HG03520 (cell line): ENCODE data around the gene PCDHGA6.
"Not testable (repeated sequence)": the region's sequence is repeated elsewhere in the genome, so short reads cannot be mapped to it uniquely, and the experiment has no call there.

ENCODE experiments used
- ATAC-seq: cut with Tn5 transposase; IDR thresholded peaks from one replicate; pipeline ENCODE4 v1.9.1; 2021; ENCODE audit warnings: mild to moderate bottlenecking, moderate library complexity; ENCODE audit not compliant: unreplicated experiment

PCDHGA6 gene

DNA sequence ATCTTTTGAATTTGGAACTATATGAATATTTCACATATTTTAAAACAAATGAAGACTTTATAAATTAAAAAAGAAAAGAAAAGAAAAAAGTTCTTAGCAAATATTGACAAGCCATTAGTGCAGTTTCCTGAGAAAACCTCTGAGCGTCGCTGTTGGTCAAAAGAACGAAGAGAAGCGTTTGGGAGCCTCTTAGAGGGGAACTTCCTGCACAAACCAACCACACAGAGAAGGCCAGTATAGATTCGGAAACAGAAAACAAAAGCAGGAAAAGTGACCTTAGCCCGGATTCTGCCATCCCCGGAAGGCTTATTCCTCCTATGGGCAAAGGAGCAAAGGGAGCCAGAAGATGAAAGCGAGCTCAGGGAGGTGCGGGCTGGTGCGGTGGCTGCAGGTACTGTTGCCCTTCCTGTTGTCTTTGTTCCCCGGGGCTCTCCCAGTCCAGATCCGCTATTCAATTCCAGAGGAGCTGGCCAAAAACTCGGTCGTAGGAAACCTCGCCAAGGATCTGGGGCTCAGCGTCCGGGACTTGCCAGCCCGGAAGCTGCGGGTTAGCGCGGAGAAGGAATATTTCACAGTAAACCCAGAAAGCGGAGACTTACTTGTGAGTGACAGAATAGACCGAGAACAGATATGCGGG lies 13.8 kb upstream of the PCDHGA6 start, which contains the start of gene PCDHGB2:
PCDHGB2 (plus strand) TSS at position 205 of the 637 bp plus-strand sequence; CDS start at position 347, 142 bp downstream.
- peak; percentile 46 for ATAC-seq

DNA sequence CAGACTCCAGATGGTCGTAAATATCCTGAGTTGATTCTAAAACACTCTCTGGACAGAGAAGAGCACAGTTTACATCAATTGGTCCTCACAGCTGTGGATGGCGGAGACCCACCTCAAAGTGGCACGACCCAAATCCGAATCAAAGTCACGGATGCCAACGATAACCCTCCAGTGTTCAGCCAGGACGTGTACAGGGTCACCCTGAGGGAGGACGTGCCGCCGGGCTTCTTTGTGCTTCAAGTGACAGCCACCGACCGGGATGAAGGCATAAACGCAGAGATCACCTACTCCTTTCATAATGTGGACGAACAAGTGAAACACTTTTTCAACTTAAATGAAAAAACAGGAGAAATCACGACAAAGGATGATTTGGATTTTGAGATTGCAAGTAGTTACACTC lies 13.0 kb upstream of the PCDHGA6 start:
- ATAC-seq: no peak

DNA sequence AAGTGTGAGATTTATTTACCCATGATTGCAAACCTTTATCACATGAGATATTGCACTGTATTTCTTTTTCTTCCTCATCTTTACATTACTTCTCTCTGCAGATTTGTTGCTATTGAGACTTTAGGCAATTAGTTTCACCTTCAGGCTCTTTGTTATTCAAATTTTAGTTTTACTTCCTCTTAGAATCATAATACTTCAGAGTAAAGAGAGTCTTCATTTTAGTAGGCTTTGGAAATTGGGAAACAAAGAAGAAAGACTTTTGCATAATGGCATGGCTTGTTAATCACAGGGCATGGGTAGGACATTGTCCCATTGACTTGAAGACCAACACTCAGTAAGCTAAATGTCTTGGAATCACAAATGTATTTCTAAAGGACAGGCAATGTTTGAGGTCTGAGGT lies 11.0 kb upstream of the PCDHGA6 start:
- no peak for ATAC-seq

DNA sequence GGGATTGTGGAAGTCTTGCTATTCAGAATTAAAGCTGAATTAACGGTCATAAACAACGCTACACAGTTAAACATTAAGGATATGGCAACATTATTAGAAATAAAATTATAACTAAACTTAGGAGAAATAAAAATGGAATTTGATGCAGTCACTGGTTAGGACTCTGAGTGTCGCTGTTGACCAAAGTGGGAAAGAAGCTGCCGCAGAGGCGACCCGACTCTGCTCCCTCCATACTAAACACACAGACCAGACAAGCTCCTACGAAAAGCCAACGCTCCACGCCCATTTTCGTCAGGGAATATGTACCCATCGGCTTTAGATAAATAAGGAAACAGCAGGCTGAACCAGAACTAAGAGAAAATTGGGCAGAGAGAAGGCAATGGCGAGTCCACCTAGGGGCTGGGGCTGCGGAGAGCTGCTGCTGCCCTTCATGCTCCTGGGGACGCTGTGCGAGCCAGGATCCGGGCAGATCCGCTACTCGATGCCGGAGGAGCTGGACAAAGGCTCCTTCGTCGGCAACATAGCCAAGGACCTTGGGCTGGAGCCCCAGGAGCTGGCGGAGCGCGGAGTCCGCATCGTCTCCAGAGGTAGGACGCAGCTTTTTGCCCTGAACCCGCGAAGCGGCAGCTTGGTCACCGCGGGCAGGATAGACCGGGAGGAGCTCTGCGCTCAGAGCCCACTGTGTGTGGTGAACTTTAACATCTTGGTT lies 9.6 kb upstream of the PCDHGA6 start, which contains the start of gene PCDHGA5:
PCDHGA5 (plus strand) TSS at position 211 of the 709 bp plus-strand sequence; CDS start at position 380, 169 bp downstream.
- ATAC-seq: no peak

DNA sequence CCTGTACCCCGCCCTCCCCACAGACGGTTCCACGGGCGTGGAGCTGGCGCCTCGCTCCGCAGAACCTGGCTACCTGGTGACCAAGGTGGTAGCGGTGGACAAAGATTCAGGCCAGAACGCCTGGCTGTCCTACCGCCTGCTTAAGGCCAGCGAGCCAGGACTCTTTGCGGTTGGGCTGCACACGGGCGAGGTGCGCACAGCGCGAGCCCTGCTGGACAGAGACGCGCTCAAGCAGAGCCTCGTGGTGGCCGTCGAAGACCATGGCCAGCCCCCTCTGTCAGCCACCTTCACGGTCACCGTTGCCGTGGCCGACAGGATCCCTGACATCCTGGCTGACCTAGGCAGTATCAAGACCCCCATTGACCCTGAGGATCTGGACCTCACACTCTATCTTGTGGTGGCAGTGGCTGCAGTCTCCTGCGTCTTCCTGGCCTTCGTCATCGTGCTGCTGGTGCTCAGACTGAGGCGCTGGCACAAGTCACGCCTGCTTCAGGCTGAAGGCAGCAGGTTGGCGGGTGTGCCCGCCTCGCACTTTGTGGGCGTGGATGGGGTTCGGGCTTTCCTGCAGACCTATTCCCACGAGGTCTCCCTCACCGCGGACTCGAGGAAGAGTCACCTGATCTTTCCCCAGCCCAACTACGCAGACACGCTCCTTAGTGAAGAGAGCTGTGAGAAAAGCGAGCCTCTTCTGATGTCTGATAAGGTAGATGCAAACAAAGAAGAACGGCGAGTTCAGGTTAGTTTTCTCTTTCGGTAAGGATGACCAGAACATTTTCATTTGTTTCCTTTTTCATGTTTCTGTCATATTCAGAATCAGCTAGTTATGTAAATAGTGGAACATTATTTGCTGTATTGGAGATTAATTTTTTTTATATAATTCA lies 7.4 kb upstream of the PCDHGA6 start:
- ATAC-seq: no peak

DNA sequence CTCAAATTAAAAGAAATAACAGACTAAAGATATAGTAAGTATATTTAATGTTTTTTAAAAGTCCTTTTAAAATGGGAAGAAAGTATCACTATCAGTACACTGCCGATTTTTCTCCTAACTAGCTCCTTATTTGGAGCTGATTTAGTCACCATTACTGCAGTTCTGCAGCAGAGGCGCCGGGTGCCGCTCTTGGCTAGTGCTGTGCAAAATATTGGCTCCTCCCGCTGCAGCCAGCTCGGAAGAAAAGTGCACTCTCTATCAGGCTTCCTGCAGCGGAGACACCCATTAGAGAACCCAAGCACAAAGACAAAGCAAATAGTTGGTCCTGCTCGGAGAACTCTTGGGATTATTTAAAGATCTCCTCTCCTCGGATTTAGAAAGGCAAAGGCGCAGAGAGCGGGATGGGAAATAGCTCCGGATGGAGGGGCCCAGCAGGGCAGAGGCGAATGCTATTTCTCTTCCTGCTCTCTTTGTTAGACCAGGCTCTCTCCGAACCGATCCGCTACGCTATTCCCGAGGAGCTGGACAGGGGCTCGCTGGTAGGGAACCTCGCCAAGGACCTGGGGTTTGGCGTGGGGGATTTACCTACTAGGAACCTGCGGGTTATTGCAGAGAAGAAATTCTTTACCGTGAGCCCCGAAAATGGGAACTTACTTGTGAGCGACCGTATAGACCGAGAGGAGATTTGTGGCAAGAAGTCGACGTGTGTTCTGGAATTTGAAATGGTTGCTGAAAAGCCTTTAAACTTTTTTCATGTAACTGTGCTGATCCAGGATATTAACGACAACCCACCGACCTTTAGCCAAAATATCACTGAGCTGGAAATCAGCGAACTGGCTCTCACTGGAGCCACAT lies 3.5 kb upstream of the PCDHGA6 start, which contains the start of gene PCDHGB3:
PCDHGB3 (plus strand) TSS at position 249 of the 855 bp plus-strand sequence; CDS start at position 402, 153 bp downstream.
- peak; percentile 98 for ATAC-seq

DNA sequence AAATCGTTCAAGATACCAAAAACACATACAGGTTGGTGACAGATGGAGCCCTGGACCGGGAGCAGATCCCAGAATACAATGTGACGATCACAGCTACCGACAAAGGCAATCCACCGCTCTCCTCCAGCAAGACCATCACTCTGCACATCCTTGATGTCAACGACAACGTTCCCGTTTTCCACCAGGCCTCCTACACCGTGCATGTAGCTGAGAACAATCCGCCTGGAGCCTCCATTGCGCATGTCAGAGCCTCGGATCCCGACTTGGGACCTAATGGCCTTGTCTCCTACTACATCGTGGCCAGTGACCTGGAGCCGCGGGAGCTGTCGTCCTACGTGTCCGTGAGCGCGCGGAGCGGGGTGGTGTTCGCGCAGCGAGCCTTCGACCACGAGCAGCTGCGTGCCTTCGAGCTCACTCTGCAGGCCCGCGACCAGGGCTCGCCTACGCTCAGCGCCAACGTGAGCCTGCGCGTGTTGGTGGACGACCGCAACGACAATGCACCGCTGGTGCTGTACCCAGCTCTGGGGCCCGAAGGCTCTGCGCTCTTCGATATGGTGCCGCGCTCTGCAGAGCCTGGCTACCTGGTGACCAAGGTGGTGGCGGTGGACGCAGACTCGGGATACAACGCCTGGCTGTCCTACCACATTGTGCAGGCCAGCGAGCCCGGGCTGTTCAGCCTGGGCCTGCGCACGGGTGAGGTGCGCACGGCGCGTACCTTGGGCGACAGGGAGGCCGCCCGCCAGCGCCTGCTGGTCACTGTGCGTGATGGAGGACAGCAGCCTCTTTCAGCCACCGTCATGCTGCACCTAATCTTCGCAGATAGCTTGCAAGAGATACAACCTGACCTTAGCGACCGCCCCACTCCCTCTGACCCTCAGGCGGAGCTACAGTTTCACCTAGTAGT lies 1.9 kb upstream of the PCDHGA6 start:
- ATAC-seq: no peak

DNA sequence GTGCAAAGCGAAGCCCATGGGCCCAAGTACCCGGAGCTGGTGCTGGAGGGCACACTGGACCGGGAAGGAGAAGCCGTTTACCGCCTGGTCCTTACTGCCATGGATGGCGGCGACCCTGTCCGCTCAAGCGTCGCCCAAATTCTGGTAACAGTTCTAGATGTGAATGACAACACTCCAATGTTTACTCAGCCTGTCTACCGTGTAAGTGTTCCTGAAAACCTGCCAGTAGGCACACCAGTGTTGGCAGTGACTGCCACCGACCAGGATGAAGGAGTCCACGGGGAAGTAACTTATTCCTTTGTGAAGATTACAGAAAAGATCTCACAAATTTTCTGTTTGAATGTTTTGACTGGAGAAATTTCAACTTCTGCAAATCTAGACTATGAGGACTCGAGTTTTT lies 936 bp downstream of the PCDHGA6 start:
- ATAC-seq: no peak

DNA sequence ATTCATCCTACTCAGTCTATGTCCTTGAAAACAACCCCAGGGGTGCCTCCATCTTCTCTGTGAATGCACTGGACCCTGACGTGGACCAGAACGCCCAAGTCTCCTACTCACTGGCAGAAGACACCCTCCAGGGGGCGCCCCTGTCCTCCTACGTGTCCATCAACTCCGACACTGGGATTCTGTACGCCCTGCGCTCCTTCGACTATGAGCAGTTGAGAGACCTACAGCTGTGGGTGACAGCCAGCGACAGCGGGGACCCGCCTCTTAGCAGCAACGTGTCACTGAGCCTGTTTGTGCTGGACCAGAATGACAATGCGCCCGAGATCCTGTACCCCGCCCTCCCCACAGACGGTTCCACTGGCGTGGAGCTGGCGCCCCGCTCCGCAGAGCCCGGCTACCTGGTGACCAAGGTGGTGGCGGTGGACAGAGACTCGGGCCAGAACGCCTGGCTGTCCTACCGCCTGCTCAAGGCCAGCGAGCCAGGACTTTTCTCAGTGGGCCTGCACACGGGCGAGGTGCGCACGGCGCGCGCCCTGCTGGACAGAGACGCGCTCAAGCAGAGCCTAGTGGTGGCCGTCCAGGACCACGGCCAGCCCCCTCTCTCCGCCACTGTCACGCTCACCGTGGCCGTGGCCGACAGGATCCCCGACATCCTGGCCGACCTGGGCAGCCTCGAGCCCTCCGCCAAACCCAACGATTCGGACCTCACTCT lies 1.9 kb downstream of the PCDHGA6 start:
- ATAC-seq: not testable (repeated sequence)

DNA sequence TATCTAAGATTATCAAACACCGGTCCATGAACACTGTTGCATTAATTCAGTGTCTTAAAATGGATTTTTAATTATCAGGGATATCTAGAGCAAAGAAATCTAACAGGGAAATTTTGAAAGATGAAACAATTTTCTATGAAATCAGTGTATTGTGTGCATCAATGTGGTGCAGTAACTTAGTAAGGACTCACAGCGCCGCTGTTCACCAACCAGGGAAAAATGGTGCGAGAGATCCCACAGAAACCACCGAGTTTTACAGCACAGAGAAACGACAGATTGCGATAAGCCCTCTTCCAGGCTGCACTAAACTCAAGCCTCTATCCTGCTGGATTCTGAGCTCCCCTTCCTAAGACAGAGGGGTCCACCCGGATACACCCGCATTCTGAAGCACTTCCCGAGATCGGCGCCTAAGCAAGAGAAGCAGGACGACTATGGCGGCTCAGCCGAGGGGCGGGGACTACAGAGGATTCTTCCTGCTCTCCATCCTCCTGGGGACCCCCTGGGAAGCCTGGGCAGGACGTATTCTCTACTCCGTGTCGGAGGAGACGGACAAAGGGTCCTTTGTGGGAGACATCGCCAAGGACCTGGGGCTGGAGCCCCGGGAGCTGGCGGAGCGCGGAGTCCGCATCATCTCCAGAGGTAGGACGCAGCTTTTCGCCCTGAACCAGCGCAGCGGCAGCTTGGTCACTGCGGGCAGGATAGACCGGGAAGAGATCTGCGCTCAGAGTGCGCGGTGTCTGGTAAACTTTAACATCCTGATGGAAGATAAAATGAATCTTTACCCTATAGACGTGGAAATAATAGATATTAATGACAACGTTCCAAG lies 9.0 kb downstream of the PCDHGA6 start, which contains the start of gene PCDHGA7:
PCDHGA7 (plus strand) TSS at position 274 of the 826 bp plus-strand sequence; CDS start at position 432, 158 bp downstream.
- peak; percentile 73 for ATAC-seq

DNA sequence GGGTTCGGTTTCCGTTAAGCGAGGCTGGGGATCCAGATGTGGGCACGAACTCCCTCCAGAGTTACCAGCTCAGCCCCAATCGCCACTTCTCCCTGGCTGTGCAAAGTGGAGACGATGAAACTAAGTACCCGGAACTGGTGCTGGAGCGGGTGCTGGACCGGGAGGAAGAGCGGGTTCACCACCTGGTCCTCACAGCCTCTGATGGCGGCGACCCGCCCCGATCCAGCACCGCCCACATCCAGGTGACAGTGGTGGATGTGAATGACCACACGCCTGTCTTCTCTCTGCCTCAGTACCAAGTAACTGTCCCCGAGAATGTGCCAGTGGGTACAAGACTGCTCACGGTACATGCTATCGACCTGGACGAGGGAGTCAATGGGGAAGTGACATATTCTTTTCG lies 9.7 kb downstream of the PCDHGA6 start:
- ATAC-seq: no peak

DNA sequence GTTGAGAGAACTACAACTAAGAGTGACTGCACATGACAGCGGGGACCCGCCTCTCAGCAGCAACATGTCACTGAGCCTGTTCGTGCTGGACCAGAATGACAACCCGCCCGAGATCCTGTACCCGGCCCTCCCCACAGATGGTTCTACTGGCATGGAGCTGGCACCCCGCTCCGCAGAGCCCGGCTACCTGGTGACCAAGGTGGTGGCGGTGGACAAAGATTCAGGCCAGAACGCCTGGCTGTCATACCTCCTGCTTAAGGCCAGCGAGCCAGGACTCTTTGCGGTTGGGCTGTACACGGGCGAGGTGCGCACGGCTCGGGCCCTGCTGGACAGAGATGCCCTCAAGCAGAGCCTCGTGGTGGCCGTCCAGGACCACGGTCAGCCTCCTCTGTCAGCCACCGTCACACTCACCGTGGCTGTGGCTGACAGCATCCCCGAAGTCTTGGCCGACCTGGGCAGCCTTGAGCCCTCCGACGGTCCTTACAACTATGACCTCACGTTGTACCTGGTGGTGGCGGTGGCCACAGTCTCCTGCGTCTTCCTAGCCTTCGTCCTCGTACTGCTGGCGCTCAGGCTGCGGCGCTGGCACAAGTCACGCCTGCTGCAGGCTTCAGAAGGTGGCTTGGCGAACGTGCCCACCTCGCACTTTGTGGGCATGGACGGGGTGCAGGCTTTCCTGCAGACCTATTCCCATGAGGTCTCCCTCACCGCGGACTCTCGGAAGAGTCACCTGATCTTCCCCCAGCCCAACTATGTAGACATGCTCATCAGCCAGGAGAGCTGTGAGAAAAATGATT lies 11.0 kb downstream of the PCDHGA6 start:
- no peak for ATAC-seq

DNA sequence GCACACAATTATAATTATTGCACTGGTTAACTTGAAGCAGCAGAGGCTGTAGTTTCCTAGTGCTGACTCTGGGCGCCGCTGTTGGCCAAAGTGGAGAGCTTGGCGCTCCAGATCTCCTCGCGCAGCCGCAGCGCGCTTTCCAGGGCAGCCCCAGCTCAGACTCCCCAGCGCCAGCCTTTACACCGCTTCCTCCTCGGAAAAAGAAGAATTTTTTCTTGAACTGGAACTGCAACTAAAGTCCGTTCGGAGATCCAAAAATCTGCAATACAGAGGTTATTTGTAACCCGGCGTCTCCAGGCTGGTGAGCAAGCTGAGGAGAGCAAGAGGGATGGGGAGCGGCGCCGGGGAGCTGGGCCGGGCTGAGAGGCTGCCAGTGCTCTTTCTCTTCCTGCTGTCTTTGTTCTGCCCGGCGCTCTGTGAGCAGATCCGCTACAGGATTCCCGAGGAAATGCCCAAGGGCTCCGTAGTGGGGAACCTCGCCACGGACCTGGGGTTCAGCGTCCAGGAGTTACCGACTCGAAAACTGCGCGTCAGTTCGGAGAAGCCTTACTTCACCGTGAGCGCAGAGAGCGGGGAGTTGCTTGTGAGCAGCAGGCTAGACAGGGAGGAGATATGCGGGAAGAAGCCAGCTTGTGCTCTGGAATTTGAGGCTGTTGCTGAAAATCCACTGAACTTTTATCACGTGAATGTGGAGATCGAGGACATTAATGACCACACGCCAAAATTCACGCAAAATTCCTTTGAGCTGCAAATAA lies 14.0 kb downstream of the PCDHGA6 start, which contains the start of gene PCDHGB4:
PCDHGB4 (plus strand) TSS at position 142 of the 755 bp plus-strand sequence; CDS start at position 329, 187 bp downstream.
- ATAC-seq: peak; percentile 54

DNA sequence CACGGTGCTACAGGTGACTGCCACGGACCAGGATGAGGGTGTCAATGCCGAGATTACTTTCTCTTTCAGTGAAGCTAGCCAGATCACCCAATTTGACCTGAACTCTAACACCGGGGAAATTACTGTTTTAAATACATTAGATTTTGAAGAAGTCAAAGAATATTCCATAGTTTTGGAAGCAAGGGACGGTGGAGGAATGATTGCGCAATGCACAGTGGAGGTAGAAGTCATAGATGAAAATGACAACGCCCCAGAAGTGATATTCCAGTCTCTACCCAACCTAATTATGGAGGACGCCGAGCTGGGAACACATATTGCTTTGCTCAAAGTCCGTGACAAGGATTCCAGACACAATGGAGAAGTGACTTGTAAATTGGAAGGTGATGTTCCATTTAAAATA lies 15.0 kb downstream of the PCDHGA6 start:
- ATAC-seq: no peak

DNA sequence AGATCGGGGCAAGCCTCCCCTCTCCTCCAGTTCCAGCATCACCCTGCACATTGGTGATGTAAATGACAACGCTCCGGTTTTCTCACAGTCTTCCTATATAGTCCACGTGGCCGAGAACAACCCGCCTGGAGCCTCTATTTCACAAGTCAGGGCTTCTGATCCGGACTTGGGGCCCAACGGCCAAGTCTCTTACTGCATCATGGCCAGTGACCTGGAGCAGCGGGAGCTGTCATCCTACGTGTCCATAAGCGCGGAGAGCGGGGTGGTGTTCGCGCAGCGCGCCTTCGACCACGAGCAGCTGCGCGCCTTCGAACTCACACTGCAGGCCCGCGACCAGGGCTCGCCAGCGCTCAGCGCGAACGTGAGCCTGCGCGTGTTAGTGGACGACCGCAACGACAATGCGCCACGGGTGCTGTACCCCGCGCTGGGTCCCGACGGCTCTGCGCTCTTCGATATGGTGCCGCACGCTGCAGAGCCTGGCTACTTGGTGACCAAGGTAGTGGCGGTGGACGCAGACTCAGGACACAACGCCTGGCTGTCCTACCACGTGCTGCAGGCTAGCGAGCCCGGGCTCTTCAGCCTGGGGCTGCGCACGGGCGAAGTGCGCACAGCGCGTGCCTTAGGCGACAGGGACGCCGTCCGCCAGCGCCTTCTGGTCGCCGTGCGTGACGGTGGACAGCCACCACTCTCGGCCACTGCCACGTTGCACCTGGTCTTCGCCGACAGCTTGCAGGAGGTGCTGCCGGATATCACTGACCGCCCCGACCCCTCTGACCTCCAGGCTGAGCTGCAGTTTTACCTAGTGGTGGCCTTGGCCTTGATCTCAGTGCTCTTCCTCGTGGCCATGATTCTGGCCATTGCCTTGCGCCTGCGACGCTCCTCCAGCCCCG lies 15.7 kb downstream of the PCDHGA6 start:
- ATAC-seq: no peak
